Cardiac fibroblast (primary cell): ENCODE results near the gene FAM81A.

ENCODE experiments used
- DNase-seq, 2 donors: peaks; one replicate each; pipeline versions ENCODE4 v3.0.0 to v3.0.0-alpha.2; 2010; ENCODE audit warnings: low read depth in 2 of 2
- H3K4me3 ChIP-seq, 2 donors: replicated peaks in 1 of 2; 1 replicate in 1 of 2; 2 replicates in 1 of 2; pipeline ENCODE4 v1.5.1; 2011; ENCODE audit warnings: low read depth in 2 of 2, low read length in 2 of 2, mild to moderate bottlenecking in 2 of 2, moderate library complexity in 1 of 2
- TF ChIP-seq, protein P1 (sequence below): IDR thresholded peaks from one replicate; pipeline ENCODE4 v1.5.1; 2011; ENCODE audit warnings: low read depth, mild to moderate bottlenecking, low read length, inconsistent platforms

Gene FAM81A

DNA sequence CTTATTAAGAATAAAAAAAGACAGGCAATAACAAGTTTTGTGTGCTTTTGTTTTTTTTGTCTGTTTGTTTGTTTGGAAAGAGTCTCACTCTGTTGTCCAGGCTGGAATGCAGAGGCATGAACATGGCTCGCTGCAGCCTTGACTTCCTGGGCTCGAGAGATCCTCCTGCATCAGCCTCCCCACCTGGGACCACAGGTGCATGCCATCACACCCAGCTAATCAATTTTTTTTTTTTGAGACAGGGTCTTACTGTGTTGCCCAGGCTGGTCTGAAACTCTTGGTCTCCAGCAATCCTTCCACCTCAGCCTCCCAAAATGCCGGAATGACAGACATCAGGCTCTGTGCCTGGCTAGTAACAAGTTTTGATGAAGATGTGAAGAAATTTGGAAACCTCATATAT, 100.5 kb downstream of the FAM81A start:
- TF ChIP-seq, protein P1, sequence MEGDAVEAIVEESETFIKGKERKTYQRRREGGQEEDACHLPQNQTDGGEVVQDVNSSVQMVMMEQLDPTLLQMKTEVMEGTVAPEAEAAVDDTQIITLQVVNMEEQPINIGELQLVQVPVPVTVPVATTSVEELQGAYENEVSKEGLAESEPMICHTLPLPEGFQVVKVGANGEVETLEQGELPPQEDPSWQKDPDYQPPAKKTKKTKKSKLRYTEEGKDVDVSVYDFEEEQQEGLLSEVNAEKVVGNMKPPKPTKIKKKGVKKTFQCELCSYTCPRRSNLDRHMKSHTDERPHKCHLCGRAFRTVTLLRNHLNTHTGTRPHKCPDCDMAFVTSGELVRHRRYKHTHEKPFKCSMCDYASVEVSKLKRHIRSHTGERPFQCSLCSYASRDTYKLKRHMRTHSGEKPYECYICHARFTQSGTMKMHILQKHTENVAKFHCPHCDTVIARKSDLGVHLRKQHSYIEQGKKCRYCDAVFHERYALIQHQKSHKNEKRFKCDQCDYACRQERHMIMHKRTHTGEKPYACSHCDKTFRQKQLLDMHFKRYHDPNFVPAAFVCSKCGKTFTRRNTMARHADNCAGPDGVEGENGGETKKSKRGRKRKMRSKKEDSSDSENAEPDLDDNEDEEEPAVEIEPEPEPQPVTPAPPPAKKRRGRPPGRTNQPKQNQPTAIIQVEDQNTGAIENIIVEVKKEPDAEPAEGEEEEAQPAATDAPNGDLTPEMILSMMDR = no peak
- H3K4me3 ChIP-seq = no peak overlapping the region
- DNase-seq = no peak

DNA sequence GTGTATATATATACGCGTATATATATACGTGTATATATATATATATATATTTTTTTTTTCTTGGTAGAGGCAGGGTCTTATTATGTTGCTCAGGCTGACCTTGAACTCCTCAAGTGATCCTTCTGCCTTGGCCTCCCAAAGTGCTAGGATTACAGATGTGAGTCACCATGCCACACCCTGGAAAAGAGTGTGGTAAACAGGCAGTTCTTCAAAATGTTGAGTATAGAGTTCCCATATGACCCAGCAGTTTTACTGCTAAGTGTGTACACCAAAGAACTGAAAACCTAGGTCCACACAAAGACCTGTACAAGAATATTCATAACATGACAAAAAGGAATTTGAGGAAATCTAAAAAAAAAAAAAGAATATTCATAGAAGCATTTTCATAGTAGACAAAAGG, 101.8 kb downstream of the FAM81A start:
- peak in 1 of 2 donors; percentile 29 for DNase-seq
- H3K4me3 ChIP-seq = no peak overlapping the region
- TF ChIP-seq, protein P1 = no peak

DNA sequence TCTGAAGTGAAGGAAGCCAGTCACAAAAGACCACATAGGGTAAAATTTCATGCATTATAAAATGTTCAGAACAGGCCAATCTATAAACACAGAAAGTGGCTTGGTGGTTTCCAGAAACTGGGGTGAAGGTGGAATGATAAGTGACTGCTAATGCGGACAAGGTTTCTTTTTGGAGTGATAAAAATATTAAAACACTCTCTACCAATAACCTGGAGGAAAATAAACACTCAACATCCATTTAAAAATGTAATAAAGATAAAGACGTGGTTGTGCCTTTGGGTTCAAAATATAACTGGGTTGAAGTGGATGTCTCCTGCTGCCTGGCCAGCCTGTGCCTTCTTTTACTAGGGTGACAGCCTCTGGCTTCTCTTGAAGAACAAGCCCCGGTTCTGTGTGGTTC, 102.7 kb downstream of the FAM81A start:
- no peak overlapping the region for H3K4me3 ChIP-seq
- TF ChIP-seq, protein P1 = no peak
- no peak for DNase-seq

- TF ChIP-seq, protein P1 = no peak
- DNase-seq = no peak
- no peak overlapping the region for H3K4me3 ChIP-seq
Measured at GRCh38 chr15:59541750-59542149, 103.8 kb downstream of the FAM81A start.

DNA sequence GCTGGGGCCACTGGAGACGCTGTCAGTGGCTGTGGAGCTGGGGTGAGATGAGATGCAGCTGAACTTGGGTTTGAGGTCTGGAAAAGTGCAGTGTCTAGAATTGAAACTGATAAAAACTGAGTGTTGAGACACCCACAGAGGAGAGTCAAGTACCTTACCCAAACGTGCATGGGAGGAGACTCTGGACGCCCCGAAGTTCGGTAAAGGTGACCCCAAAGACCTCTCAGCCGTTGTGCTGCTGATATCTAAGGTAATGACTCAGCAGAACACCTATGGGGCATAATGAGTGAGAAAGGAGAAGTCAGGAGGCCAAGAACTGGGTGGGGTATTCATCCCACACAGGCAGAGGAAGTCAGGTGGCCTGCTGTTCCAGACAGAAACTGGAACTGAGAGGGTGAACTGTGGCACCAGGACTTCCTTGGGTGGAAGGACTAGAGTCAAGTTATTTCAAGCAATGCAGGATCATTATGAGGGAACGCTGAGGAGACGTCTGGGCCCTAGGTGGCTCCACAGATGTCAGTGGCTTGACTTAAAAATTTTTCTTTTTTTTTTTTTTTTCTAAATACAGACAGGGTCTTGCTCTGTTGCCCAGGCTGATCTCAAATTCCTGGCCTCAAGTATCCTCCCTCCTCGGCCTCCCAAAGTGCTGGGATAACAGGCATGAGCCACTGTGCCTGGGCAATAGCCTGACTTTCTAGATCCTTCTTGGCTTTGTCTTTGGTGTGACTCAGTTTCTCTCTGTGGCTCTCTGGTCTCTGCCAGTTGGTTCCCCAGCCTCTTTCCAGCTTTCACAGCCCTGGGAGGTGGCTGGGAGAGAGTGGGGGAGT, 105.9 kb downstream of the FAM81A start:
- H3K4me3 ChIP-seq = no peak overlapping the region
- no peak for DNase-seq
- TF ChIP-seq, protein P1 = no peak

DNA sequence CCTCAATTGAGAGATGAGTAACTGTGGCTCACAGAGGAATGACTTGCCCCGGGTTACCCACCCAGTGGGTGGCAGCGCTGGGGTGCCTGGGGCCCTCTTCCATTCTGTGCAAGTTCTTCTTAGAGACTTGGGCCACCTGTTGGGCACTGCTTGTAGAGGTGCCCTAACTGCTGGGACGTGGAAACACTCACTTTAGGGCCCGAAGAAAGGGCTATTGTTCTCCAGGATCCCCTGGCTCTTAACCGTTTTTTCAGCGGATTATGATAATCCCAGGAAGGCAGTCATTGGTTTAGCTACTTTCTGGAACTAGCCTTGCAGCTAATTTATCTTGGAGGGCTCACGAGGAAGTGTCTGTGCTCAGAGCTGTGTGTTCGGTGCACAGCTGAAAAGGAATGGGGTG, 107.6 kb downstream of the FAM81A start:
- DNase-seq = no peak
- TF ChIP-seq, protein P1 = no peak
- H3K4me3 ChIP-seq = no peak overlapping the region
